ENCODE data around the gene TTC27.

DNA sequence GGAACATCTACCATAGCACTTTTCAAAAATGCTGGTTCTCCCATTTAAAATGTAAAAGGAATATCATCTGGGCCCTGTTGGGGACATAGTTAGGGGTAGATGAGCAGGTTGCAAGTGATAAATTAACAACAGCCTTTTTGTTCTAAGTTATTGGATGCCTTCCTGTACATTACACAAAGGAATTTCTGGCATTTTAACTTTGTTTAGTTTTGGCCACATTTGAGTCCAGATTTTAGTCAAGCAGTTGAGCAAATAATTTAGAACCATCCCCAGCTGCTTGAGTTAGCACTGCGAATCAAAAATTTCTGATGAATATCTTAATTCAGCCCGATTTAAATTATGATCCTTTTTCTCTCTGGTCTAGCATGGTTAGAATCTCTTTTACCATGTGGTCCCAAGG, 124.4 kb downstream of the TTC27 start:
- TF ChIP-seq, protein P1, sequence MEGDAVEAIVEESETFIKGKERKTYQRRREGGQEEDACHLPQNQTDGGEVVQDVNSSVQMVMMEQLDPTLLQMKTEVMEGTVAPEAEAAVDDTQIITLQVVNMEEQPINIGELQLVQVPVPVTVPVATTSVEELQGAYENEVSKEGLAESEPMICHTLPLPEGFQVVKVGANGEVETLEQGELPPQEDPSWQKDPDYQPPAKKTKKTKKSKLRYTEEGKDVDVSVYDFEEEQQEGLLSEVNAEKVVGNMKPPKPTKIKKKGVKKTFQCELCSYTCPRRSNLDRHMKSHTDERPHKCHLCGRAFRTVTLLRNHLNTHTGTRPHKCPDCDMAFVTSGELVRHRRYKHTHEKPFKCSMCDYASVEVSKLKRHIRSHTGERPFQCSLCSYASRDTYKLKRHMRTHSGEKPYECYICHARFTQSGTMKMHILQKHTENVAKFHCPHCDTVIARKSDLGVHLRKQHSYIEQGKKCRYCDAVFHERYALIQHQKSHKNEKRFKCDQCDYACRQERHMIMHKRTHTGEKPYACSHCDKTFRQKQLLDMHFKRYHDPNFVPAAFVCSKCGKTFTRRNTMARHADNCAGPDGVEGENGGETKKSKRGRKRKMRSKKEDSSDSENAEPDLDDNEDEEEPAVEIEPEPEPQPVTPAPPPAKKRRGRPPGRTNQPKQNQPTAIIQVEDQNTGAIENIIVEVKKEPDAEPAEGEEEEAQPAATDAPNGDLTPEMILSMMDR (IDR thresholded peaks at IDR 0.05) = no peak
- TF ChIP-seq ZFX (IDR thresholded peaks at IDR 0.05; ENCODE audit: borderline replicate concordance) = no peak

Measured in 22Rv1 (cell line).